H9 (cell line): ENCODE results near the gene KRT5. TPM values are rescaled to one million over a fixed set of nuclear protein-coding genes. Genes with fewer than 3 reads are reported as not detected.

Source experiments
- DNase-seq: peaks from one replicate; pipeline ENCODE4 v3.0.0-alpha.2; 2017
- H2AFZ ChIP-seq: one replicate; pipeline ENCODE4 v1.6.1; 2013; ENCODE audit warnings: mild to moderate bottlenecking, low read length, control low read depth, moderate library complexity
- H2AK5ac ChIP-seq: 2 replicates; pipeline ENCODE4 v1.6.1; 2013; ENCODE audit warnings: low read length, control low read depth, mixed read lengths; ENCODE audit not compliant: insufficient read length
- H2BK120ac ChIP-seq: one replicate; pipeline ENCODE4 v1.6.1; 2013; ENCODE audit warnings: low read depth, mild to moderate bottlenecking, low read length, control low read depth, inconsistent platforms; ENCODE audit not compliant: poor library complexity, severe bottlenecking
- H2BK12ac ChIP-seq: 2 replicates; pipeline ENCODE4 v1.6.1; 2013; ENCODE audit warnings: low read length, control low read depth, mixed read lengths, low read depth; ENCODE audit not compliant: insufficient read length
- H2BK15ac ChIP-seq: 2 replicates; pipeline ENCODE4 v1.6.1; 2013; ENCODE audit warnings: low read depth, low read length, control low read depth
- H2BK20ac ChIP-seq: one replicate; pipeline ENCODE4 v1.6.1; 2013; ENCODE audit warnings: low read depth, mild to moderate bottlenecking, low read length, control low read depth, inconsistent platforms; ENCODE audit not compliant: poor library complexity, severe bottlenecking
- H2BK5ac ChIP-seq: 2 replicates; pipeline ENCODE4 v1.6.1; 2013; ENCODE audit warnings: low read length, control low read depth, mixed read lengths; ENCODE audit not compliant: insufficient read length
- H3K14ac ChIP-seq: 2 replicates; pipeline ENCODE4 v1.6.1; 2013; ENCODE audit warnings: low read length, control low read depth; ENCODE audit not compliant: insufficient read depth
- H3K18ac ChIP-seq: 2 replicates; pipeline ENCODE4 v1.6.1; 2013; ENCODE audit warnings: low read depth, mild to moderate bottlenecking, mixed read lengths, low read length, control low read depth; ENCODE audit not compliant: insufficient read length
- H3K23ac ChIP-seq: 2 replicates; pipeline ENCODE4 v1.6.1; 2013; ENCODE audit warnings: low read length, control low read depth, mixed read lengths, low read depth; ENCODE audit not compliant: insufficient read length
- H3K23me2 ChIP-seq: 2 replicates; pipeline ENCODE4 v1.6.1; 2013; ENCODE audit warnings: low read depth, mild to moderate bottlenecking, mixed read lengths, low read length, control low read depth; ENCODE audit not compliant: insufficient read length, poor library complexity, severe bottlenecking
- H3K27ac ChIP-seq: 2 replicates; pipeline ENCODE4 v1.5.1; 2013; ENCODE audit warnings: low read length, control low read depth, mixed read lengths, low read depth; ENCODE audit not compliant: insufficient read length
- H3K27me3 ChIP-seq: 2 replicates; pipeline ENCODE4 v1.6.1; 2013; ENCODE audit warnings: low read length, control low read depth, inconsistent platforms; ENCODE audit not compliant: insufficient read depth
- H3K4ac ChIP-seq: 2 replicates; pipeline ENCODE4 v1.6.1; 2013; ENCODE audit warnings: low read depth, mild to moderate bottlenecking, control low read depth, inconsistent platforms, low read length, moderate library complexity
- H3K4me1 ChIP-seq: 2 replicates; pipeline ENCODE4 v1.6.1; 2013; ENCODE audit warnings: low read length, control low read depth, inconsistent platforms; ENCODE audit not compliant: insufficient read depth
- H3K4me2 ChIP-seq: 2 replicates; pipeline ENCODE4 v1.6.1; 2013; ENCODE audit warnings: low read length, control low read depth, mixed read lengths; ENCODE audit not compliant: insufficient read length, insufficient read depth
- H3K56ac ChIP-seq: 2 replicates; pipeline ENCODE4 v1.6.1; 2013; ENCODE audit warnings: low read depth, mild to moderate bottlenecking, mixed read lengths, low read length, control low read depth; ENCODE audit not compliant: insufficient read length
- H3K79me1 ChIP-seq: 2 replicates; pipeline ENCODE4 v1.6.1; 2013; ENCODE audit warnings: low read depth, mild to moderate bottlenecking, moderate library complexity, low read length, control low read depth, inconsistent platforms; ENCODE audit not compliant: insufficient read depth, poor library complexity, severe bottlenecking
- H3K79me2 ChIP-seq: 2 replicates; pipeline ENCODE4 v1.6.1; 2013; ENCODE audit warnings: low read length, control low read depth, inconsistent platforms; ENCODE audit not compliant: insufficient read depth
- H3K9ac ChIP-seq: 2 replicates; pipeline ENCODE4 v1.6.1; 2013; ENCODE audit warnings: low read length, control low read depth, mixed read lengths; ENCODE audit not compliant: insufficient read length; ENCODE audit errors: extremely low read depth
- H3K9me3 ChIP-seq: one replicate; pipeline ENCODE4 v1.6.1; 2013; ENCODE audit warnings: low read depth, low read length, inconsistent platforms; ENCODE audit not compliant: control insufficient read depth
- H3T11ph ChIP-seq: one replicate; pipeline ENCODE4 v1.6.1; 2013; ENCODE audit warnings: mild to moderate bottlenecking, low read length, control low read depth, inconsistent platforms
- H4K20me1 ChIP-seq: one replicate; pipeline ENCODE4 v1.6.1; 2013; ENCODE audit not compliant: control insufficient read depth, insufficient read length, insufficient read depth
- H4K5ac ChIP-seq: 2 replicates; pipeline ENCODE4 v1.6.1; 2013; ENCODE audit warnings: low read depth, mild to moderate bottlenecking, mixed read lengths, low read length, control low read depth; ENCODE audit not compliant: insufficient read length
- H4K8ac ChIP-seq: replicated peaks from 2 replicates; pipeline ENCODE4 v1.6.1; 2013; ENCODE audit warnings: low read length, control low read depth, mixed read lengths, low read depth; ENCODE audit not compliant: insufficient read length
- H4K91ac ChIP-seq: 2 replicates; pipeline ENCODE4 v1.6.1; 2013; ENCODE audit warnings: low read depth, mild to moderate bottlenecking, moderate library complexity, mixed read lengths, low read length, control low read depth; ENCODE audit not compliant: insufficient read length
- H3K27ac Mint-ChIP-seq, 3 experiments: 2 replicates in 2 of 3; 3 replicates in 1 of 3; pipeline ENCODE4 v1.8.0; 2020 to 2021; ENCODE audit warnings: mixed read lengths in 3 of 3, mild to moderate bottlenecking in 1 of 3, moderate library complexity in 1 of 3
- H3K27me3 Mint-ChIP-seq: 2 replicates; pipeline ENCODE4 v1.8.0; 2021; ENCODE audit warnings: low read depth, mild to moderate bottlenecking, moderate library complexity, mixed read lengths
- H3K36me3 Mint-ChIP-seq, 3 experiments: 2 replicates in 2 of 3; 3 replicates in 1 of 3; pipeline ENCODE4 v1.8.0; 2020 to 2021; ENCODE audit warnings: low read depth in 3 of 3, mixed read lengths in 3 of 3; ENCODE audit not compliant: insufficient read depth in 1 of 3
- H3K4me1 Mint-ChIP-seq, 2 experiments: 2 replicates each; pipeline ENCODE4 v1.8.0; 2020; ENCODE audit warnings: mixed read lengths in 2 of 2
- H3K4me3 Mint-ChIP-seq, 2 experiments: 2 replicates in 1 of 2; 3 replicates in 1 of 2; pipeline ENCODE4 v1.8.0; 2020 to 2021; ENCODE audit warnings: mild to moderate bottlenecking in 2 of 2, mixed read lengths in 2 of 2, moderate library complexity in 1 of 2
- H3K9me3 Mint-ChIP-seq, 2 experiments: 2 replicates in 1 of 2; 3 replicates in 1 of 2; pipeline ENCODE4 v1.8.0; 2020; ENCODE audit warnings: mild to moderate bottlenecking in 2 of 2, mixed read lengths in 2 of 2, moderate library complexity in 1 of 2
- WGBS: extraction: QIAGEN DNeasy Blood & Tissue Kit; methylation state at CpG from one replicate; pipeline ENCODE4 v1.1.7; 2013; ENCODE audit warnings: missing lambda C conversion rate, low lambda C conversion rate, mixed read lengths; ENCODE audit not compliant: insufficient read length; ENCODE audit errors: extremely low coverage; 5-methylcytosine and 5-hydroxymethylcytosine counted together
- total RNA-seq: library from RNA; stranded (reverse); gene quantifications from 2 replicates; pipeline ENCODE4 v1.2.1, GENCODE V29; 2021
- TF ChIP-seq, protein P1 (sequence below): fragments of 200-600 bp; sonication (generic); conservative IDR thresholded peaks from 3 replicates; pipeline ENCODE4 v1.8.0; 2021; ENCODE audit warnings: antibody characterized with exemption, mild to moderate bottlenecking

Gene KRT5
- total RNA-seq, 1 experiment from 2014 or later = not detected

DNA sequence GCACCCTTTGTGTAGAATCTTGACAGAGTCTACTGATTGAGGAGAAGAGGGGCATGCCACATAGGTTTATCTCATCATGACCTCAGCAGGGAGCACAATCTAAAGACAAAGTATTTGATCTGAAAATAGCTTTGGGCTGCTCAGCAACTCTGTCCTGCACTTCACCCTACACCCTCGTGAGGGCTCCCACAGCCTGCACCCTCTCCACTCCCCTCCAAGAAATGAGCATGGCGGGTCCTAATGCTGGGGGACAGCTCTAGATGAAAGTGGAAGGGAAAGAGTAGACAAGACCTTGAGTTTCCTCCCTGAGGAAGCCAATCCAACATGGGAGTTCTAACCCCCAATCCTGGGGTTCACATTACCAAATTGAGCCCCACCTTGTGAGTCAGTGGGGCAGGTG lies 10.7 kb upstream of the KRT5 start:
- no peaks in the 10 kb centered on the region for H3K9me3 ChIP-seq
- H3K9ac ChIP-seq = no peak overlapping the region
- H3K4me2 ChIP-seq = no peak overlapping the region
- H3K23me2 ChIP-seq = no peaks in the 10 kb centered on the region
- no peak overlapping the region for H3T11ph ChIP-seq
- H3K4ac ChIP-seq = no peak overlapping the region
- no peak overlapping the region for H2BK120ac ChIP-seq
- H2BK20ac ChIP-seq = no peak overlapping the region
- no peaks in the 10 kb centered on the region for H3K4me1 ChIP-seq
- no peak overlapping the region for H3K14ac ChIP-seq
- H3K23ac ChIP-seq = no peak overlapping the region
- Mint-ChIP-seq H3K36me3 (no peaks in the 10 kb centered on the region), H3K27me3 (peaks cover 6% of the 10 kb centered on the region), H3K27ac (no peak overlapping the region), H3K9me3 (no peaks in the 10 kb centered on the region), H3K4me1 (0 out of 4 replicates have a peak, but pooled peaks cover 0 to 2% of the 10 kb centered on the region in 2 experiments), H3K4me3 (no peak overlapping the region)
- TF ChIP-seq, protein P1, sequence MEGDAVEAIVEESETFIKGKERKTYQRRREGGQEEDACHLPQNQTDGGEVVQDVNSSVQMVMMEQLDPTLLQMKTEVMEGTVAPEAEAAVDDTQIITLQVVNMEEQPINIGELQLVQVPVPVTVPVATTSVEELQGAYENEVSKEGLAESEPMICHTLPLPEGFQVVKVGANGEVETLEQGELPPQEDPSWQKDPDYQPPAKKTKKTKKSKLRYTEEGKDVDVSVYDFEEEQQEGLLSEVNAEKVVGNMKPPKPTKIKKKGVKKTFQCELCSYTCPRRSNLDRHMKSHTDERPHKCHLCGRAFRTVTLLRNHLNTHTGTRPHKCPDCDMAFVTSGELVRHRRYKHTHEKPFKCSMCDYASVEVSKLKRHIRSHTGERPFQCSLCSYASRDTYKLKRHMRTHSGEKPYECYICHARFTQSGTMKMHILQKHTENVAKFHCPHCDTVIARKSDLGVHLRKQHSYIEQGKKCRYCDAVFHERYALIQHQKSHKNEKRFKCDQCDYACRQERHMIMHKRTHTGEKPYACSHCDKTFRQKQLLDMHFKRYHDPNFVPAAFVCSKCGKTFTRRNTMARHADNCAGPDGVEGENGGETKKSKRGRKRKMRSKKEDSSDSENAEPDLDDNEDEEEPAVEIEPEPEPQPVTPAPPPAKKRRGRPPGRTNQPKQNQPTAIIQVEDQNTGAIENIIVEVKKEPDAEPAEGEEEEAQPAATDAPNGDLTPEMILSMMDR = no peak
- H3K79me2 ChIP-seq = no peaks in the 10 kb centered on the region
- no peak overlapping the region for H2AFZ ChIP-seq
- H2BK12ac ChIP-seq = no peak overlapping the region
- no peak overlapping the region for H3K56ac ChIP-seq
- H2BK15ac ChIP-seq = no peak overlapping the region
- no peak overlapping the region for H4K91ac ChIP-seq
- no peak overlapping the region for H4K5ac ChIP-seq
- H2BK5ac ChIP-seq = no peak overlapping the region
- no peaks in the 10 kb centered on the region for H3K79me1 ChIP-seq
- WGBS = no CpG with 5 or more reads among the region's 2 CpGs
- H4K20me1 ChIP-seq = no peaks in the 10 kb centered on the region
- DNase-seq = no peak
- no peak overlapping the region for H3K18ac ChIP-seq
- no peak overlapping the region for H4K8ac ChIP-seq
- H2AK5ac ChIP-seq = no peak overlapping the region
- H3K27me3 ChIP-seq = no peaks in the 10 kb centered on the region; the same call in 1 of the 2 replicates
- H3K27ac ChIP-seq = no peak overlapping the region
